NCI-H2171 treated with DMSO at 0.1 percent for 48 hours (cell line): Measurements from ENCODE around the gene SYPL2.
A peak's percentile ranks its signal among the peaks of the same experiment; 100 is the strongest.
"Not testable (repeated sequence)": the region's sequence is repeated elsewhere in the genome, so short reads cannot be mapped to it uniquely, and the experiment has no call there.

Experiments used
- DNase-seq: peaks from one replicate; lab custom pipeline; 2025; lab: John Stamatoyannopoulos, UW

Gene SYPL2

DNA sequence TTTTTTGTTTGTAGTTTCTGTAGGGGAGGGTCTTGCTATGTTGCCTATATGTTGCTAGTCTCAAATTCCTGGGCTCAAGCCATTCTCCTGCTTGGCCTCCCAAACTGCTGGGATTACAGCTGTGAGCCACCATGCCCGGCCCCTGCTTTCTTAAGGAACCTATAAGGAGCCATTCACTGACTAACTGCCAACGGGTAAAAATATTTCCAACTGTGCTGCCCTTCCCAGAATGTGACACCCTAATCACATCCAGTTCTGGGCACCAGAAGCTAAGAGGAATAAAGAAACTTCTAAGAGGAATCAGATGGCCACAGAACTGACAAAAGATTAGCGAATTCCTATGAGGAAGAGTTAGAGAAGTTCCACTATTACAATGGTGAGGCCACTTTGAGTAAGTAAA is 6.4 kb downstream of the SYPL2 start:
- no peak for DNase-seq

DNA sequence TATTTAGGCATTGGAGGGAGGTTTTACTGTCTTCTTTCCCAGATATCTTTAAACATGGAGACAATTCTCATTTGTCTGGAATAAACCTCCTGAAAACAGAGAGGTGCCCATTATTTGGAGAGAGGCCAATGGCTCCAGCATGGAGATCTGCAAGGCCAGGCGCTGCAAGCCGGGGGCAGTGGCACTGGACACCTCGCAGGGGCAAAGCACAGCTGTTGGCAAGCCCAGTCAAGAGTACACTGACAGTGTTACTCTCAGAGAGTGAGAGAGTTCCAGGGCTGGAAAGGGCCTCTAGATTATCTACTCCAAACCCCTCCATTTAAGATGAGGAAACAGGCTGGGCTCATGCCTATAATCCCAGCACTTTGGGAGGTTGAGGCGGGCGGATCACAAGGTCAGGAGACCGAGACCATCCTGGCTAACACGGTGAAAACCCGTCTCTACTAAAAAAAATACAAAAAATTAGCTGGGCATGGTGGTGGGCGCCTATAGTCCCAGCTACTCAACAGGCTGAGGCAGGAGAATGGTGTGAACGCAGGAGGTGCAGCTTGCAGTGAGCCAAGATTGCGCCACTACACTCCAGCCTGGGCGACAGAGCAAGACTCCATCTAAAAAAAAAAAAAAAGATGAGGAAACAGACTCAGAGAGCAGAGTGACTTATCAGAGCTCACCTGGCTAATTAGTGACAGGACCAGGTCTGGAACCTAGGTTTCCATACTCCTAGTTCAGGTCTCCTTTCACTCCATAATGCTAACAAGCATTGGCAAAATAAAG is 7.1 kb downstream of the SYPL2 start:
- DNase-seq = not testable (repeated sequence)

DNA sequence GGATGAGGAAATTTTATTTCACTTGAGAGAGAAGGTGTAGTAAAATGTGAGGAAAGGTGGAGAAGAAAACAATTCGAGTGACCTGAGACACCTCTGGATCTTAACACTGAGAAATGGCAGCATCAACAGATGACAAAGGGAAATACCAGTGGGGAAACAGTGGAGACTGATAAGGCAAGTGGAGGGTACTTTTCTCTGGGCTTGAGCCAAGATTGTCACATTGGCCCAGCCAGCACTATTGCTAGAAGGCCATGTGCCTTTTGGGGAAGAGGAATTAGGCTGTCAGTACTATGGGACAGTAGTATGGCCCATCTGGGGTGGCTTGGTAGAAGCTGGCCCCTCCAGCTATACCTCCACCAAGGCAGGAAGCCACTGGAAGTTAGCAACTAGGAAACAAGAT is 8.4 kb downstream of the SYPL2 start:
- DNase-seq = no peak

- DNase-seq = no peak
These were observed 8.9 kb downstream of the SYPL2 start for GRCh38 chr1:109475261-109475660.

GRCh38 chr1:109476825-109477224 is 10.5 kb downstream of the SYPL2 start:
- DNase-seq = no peak

DNA sequence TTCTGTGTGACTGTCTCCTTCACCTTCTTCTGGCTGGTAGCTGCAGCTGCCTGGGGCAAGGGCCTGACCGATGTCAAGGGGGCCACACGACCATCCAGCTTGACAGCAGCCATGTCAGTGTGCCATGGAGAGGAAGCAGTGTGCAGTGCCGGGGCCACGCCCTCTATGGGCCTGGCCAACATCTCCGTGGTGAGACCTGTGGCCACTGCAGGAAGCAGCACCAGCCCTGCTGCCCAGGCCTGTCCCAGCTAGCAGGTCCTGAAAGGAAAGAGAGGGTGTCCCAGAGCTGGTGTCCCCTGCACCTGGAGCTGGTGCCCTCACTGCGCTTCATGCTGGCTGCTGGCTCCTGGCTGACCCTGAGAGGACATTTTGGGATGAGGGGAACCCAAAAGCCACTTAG is 11.5 kb downstream of the SYPL2 start:
- no peak for DNase-seq

- DNase-seq = no peak
These were observed 12.5 kb downstream of the SYPL2 start for GRCh38 chr1:109478806-109479205.

- no peak for DNase-seq
These were observed 13.0 kb downstream of the SYPL2 start for GRCh38 chr1:109479311-109479710.

DNA sequence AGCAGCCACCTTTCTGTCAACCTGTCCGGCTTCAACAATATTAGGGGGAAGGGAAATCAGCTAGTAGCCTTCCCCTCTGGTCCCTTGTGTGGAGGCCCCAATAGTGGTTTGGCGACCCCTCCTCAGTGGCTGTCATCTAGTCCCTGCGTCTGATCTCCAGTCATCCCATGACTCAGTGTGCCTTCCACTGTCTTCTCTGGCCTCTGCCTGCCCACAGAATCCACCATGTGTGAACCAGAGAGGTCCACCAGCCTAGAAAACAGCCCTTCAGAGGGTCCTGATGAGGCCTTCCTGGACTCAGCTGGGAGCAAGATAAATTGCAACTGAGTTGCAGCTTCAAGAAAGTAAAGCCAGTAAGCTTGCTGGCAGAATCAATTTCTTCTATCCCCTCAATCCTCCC is 13.6 kb downstream of the SYPL2 start:
- no peak for DNase-seq

GRCh38 chr1:109481646-109482045 is 15.3 kb downstream of the SYPL2 start:
- no peak for DNase-seq

DNA sequence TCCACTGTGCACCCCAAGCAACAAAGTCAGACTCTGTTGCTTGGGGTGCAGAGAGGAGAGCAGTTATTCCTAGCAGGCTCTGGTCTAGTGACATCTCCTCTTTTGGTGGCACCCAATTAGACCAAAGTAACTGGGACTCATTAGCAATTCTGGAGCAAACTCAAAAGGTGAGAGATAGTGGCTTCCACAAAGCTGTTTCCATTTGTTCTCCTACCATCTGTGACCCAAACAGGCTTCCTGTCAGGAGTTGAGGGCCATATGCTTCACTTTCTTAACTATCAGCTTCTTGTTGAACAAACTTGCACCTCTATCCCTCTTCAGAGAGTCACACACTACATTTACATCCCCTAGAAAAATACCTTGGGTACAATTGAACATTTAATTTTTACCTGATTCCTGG is 15.9 kb downstream of the SYPL2 start:
- DNase-seq = peak; percentile 55

DNA sequence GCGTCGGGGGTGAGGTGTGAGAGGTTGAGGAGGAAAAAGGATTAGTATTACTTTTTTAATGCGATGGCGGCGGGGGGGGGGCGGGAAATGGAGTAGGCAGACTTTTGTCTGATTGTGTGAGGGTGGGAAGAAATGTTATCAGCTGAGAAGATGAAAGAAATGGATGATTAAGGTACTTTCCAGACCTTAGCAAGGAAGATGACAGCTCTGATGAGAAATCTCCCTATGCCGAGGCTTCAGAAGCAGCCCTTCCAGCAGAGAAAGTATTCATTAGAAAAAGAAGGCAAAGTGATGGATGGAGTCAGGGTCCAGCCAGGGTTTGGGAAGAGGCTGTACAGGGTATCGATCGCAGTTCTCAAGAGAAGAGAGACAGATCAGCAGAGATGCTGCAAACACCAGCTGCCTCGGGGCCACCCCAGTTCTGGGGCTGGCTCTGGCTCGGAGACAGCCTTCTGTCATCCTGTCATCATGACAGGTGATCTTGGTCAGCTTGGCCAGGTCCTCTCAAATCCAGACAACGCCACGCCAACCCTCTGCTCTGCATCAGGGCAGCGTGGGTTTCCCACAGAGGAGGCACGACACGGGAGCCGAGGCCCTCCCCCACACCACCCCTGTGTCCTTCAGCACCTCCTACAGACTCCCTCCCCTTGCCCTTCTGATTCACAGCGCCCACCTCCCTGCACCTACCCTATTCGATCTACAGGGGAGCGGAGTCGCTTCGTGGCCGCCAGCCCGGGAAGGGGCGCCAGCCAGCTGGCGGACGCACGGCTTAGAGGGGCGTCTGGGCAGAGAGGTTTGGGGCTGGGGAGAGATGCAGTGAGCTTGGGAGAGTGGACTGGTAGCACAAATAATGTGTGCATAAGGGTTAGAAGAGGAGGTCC is 16.7 kb downstream of the SYPL2 start:
- DNase-seq = peak; percentile 93

GRCh38 chr1:109483672-109484518 is 17.5 kb downstream of the SYPL2 start, which contains the start of gene ATXN7L2:
Gene ATXN7L2 (plus strand): TSS chr1:109483905. CDS start chr1:109483954, 49 bp downstream.
- peak; percentile 93 for DNase-seq

DNA sequence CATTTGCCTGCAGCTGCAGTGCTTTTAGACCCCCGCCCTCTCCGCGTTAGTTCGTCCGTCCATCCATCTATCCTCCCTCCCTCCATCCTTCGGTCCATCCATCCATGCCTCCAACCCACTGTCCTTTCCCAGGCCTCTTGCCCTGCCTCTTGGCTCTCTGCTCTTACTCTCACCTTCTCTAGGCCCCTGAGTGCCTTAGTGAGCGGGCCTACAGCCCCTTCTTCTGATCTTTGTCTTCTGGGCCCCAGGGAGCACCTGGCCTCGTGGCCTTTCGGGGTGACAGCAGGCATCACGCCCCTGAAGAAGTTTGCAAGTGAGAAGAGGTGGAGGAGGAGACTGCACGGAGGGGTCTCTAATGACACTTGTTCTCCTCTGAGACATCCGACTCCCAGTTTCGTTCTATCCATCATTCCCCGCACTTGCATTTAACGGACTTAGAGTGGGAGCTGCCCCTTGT is 18.2 kb downstream of the SYPL2 start:
- peak; percentile 47 for DNase-seq

- DNase-seq = peak; percentile 23
These were observed 18.7 kb downstream of the SYPL2 start for GRCh38 chr1:109485001-109485400.

DNA sequence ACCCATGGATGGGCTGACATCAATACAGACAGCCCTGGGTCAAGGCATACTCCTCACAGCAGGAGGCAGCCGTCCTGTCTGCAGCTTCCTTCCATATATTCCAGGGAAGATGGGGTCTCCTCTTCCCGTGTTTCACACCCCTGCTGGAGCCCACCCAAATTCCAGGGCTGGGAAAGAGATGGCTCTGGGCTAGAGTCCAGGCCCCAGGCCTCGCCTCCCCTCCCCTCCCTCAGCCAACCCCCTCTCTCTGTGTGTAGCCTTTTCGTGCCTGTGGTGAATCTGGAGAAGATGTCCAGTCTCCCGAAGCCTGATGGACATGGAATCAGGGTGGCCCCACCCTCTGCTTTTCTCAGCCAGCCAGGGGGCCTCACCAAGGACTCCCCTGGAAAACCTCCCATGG is 20.9 kb downstream of the SYPL2 start:
- no peak for DNase-seq

DNA sequence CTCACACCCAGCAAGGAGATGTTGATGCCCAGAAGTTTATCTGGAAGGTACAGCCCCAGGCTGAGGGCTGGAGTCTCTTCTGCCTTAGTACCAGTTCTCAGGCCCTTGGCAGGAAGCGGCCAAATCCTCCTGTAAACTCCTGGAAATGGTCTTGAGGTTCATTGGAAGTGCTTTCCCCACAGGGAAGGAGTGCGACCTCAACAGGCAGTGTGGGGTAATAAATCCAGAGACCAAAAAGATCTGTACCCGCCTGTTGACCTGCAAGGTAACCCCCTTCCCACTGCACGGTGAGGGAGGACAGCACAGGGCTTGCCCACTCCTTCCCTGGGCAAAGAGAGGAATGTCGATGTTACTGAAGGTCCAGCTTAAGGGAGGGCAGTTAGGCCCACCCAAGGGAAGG is 21.9 kb downstream of the SYPL2 start:
- DNase-seq = no peak

GRCh38 chr1:109488696-109489095 is 22.4 kb downstream of the SYPL2 start:
- DNase-seq = no peak

GRCh38 chr1:109490029-109490933 is 23.9 kb downstream of the SYPL2 start:
- DNase-seq = peak; percentile 68

- DNase-seq = no peak
These were observed 24.6 kb downstream of the SYPL2 start for GRCh38 chr1:109490934-109491302.

GRCh38 chr1:109491372-109491771 is 25.0 kb downstream of the SYPL2 start:
- no peak for DNase-seq
